Brain microvascular endothelial cell (primary cell): ENCODE results near the gene SUMO1.

Experiments used
- DNase-seq: peaks from one replicate; pipeline ENCODE4 v3.0.0-alpha.2; 2020
- H3K27ac ChIP-seq: fragments of 250-450 bp; sonication (Bioruptor Pico); 2 replicates; pipeline ENCODE4 v1.5.1; 2020; ENCODE audit warnings: mild to moderate bottlenecking, moderate library complexity
- H3K27me3 ChIP-seq: fragments of 250-450 bp; sonication (Bioruptor Pico); replicated peaks from 2 replicates; pipeline ENCODE4 v1.5.1; 2020; ENCODE audit warnings: mild to moderate bottlenecking
- H3K36me3 ChIP-seq: fragments of 250-450 bp; sonication (Bioruptor Pico); replicated peaks from 2 replicates; pipeline ENCODE4 v1.5.1; 2020; ENCODE audit warnings: mild to moderate bottlenecking
- H3K4me3 ChIP-seq: 2 replicates; pipeline ENCODE4 v1.5.1; 2011; ENCODE audit warnings: low read depth, mild to moderate bottlenecking, control low read depth, low read length, moderate library complexity
- in situ Hi-C: cut with HindIII; loops from 2 replicates; pipeline ENCODE4 v1.10.0; 2017; ENCODE audit warnings: low sequenced_read_pairs, low pct_ligation_motif_present
- TF ChIP-seq, protein P1 (sequence below): IDR thresholded peaks from 2 replicates; pipeline ENCODE4 v1.5.1; 2011; ENCODE audit warnings: low read depth, mild to moderate bottlenecking, moderate library complexity, low read length, control low read depth, inconsistent platforms; ENCODE audit errors: missing control alignments

SUMO1 gene

DNA sequence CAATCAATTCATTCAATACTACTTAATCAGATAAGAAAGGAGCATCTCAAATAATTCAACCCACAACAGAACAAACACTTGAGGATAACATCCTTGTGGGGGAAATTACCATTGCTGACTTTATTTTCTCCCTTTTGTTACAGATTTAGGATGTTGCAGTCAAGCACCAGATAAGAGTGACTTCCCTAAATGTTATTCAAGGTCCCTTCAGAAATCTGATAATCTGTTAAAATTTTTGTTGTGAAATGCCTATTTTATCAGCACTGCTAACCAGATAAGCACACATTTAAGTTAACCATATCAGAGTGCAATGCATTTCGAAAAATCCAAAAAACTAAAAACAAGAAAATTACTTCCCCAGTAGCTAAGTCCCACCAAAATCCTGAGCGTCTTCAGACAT is 33.5 kb downstream of the SUMO1 start:
- H3K27ac ChIP-seq: no peak overlapping the region
- no peak overlapping the region for H3K4me3 ChIP-seq
- in situ Hi-C loops: no loop called here
- DNase-seq: no peak
- no peaks in the 10 kb centered on the region for H3K27me3 ChIP-seq
- peaks cover 11% of the 10 kb centered on the region for H3K36me3 ChIP-seq
- TF ChIP-seq, protein P1, sequence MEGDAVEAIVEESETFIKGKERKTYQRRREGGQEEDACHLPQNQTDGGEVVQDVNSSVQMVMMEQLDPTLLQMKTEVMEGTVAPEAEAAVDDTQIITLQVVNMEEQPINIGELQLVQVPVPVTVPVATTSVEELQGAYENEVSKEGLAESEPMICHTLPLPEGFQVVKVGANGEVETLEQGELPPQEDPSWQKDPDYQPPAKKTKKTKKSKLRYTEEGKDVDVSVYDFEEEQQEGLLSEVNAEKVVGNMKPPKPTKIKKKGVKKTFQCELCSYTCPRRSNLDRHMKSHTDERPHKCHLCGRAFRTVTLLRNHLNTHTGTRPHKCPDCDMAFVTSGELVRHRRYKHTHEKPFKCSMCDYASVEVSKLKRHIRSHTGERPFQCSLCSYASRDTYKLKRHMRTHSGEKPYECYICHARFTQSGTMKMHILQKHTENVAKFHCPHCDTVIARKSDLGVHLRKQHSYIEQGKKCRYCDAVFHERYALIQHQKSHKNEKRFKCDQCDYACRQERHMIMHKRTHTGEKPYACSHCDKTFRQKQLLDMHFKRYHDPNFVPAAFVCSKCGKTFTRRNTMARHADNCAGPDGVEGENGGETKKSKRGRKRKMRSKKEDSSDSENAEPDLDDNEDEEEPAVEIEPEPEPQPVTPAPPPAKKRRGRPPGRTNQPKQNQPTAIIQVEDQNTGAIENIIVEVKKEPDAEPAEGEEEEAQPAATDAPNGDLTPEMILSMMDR: no peak

DNA sequence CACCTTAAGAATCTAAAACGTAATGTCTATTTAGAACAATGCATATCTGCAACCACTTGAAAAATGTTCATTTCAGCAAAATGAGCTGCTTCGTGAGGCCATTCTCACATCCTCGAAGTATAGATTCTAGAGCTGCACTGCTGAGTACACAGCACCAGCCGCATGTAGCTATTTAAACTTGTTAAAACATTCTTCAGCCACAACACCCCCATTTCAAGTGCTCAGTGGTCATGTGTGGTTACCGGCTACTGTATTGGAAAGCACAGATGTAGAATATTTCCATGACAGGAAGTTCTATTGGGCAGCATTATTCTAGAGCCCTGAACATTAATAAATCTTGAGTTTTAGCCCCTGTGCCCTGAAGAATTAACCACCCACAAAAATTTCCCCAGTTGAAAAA is 35.0 kb downstream of the SUMO1 start:
- Histone ChIP-seq H3K27ac (no peak overlapping the region), H3K4me3 (no peak overlapping the region), H3K36me3 (peaks cover 8% of the 10 kb centered on the region), H3K27me3 (no peaks in the 10 kb centered on the region)
- TF ChIP-seq, protein P1: no peak
- DNase-seq: no peak
- in situ Hi-C loops: no loop called here

DNA sequence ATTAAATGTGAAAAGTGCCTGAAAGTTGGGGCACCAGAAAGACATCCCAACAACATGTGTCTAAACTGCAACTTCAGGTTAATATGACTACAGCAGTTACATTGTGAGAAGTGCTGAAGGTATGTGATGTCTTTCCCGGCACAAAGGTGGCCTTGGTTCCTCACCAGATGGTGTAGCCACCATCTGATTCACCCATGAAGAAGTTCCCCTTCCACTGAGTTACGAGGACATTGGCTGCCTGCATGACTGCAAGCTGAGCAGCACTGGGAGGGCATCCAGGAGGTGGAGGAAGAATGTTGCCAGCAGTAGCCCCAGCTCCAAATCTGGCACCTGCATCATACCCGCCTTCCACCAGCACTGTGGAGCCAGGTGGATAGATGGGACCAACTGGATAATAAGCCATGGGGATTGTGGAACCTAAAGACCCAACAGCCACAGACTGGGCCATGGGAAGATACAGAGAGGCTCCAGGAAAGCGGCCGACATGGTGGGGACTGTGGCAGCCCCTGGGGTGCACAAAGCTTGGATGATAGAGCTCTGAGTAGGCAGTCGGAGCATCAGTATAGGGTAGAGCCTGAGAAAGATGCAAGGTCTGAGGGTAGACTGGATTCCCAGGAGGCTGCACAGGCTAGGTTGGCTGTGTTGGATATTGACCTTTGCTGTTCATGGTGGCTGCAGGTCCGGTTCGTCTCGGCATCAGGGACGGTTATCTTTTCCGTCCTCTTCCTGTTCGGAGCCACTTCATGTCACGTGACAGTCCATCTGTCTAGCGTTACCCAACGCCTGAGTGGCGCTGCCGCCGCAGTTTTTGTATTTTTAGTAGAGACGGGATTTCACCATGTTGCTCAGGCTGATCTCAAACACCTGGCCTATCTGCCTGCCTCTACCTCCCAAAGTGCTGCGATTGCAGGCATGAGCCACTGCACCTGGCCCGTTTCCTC is 36.9 kb downstream of the SUMO1 start:
- H3K36me3 ChIP-seq: peaks cover 2% of the 10 kb centered on the region
- no peak overlapping the region for H3K4me3 ChIP-seq
- H3K27ac ChIP-seq: no peak overlapping the region
- in situ Hi-C loops: no loop called here
- DNase-seq: no peak
- H3K27me3 ChIP-seq: no peaks in the 10 kb centered on the region
- TF ChIP-seq, protein P1: no peak

DNA sequence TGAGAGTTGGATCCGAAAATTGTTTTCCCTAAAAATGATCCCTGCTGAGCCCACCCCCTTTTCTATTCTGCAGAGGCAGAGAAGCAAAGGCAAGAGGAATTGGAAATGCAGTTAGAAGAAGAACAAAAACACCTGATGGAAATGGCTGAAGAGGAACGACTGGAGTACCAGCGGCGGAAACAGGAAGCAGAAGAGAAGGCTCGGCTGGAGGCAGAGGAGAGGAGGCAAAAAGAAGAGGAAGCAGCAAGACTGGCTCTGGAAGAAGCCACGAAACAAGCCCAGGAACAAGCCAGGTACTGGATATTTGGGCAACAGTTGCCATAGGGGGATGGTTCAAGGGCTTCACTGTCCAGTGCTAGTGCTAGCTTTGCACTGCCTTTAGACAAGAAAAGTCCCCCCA is 41.7 kb downstream of the SUMO1 start:
- DNase-seq: no peak
- in situ Hi-C loops: no loop called here
- Histone ChIP-seq H3K36me3 (no peaks in the 10 kb centered on the region), H3K4me3 (no peak overlapping the region), H3K27me3 (no peaks in the 10 kb centered on the region), H3K27ac (no peak overlapping the region)
- TF ChIP-seq, protein P1: no peak

DNA sequence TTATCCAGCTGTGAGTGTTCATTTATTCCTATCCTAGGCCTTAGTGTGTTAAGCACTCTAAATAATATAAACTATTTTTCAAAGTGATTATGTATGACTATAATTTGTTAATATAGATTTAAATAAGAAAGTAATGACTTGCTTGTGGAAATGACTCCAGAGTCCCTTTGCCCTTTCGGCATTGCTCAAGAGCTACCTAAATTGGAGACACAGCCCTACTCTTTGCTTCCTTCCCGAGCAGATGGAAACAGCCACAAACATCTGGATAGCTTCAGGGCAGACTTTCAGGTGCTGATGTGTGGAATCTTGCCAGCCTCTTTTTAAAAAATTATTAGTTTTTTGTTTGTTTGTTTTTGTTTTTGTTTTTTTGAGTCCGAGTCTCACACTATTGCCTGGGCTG is 44.0 kb downstream of the SUMO1 start:
- no peak for DNase-seq
- Histone ChIP-seq H3K27ac (no peak overlapping the region), H3K27me3 (no peaks in the 10 kb centered on the region), H3K4me3 (no peak overlapping the region), H3K36me3 (no peaks in the 10 kb centered on the region)
- in situ Hi-C loops: no loop called here
- TF ChIP-seq, protein P1: no peak

DNA sequence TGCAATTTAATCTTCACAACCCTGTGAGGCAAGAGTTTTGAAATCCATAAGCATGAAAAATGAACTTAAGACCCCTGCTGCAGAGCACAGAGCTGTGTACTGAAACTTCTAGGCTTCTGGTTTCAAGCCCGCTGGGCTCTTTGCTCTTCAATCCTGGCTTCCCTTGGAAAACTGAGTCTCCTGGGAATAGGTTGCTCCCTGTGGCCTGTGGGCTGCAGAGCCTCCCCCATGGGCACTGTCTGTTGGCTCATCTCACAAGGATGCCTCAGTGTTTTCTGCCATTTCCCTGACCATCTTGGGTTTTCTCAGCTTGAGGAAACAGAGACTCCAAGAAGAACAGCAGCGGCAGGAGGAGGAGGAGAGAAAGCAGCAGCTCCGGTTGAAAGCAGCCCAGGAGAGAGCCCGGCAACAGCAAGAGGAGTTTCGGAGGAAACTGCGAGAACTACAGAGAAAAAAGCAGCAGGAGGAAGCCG is 44.5 kb downstream of the SUMO1 start:
- DNase-seq: no peak
- TF ChIP-seq, protein P1: no peak
- H3K27ac ChIP-seq: no peak overlapping the region
- in situ Hi-C loops: no loop called here
- H3K4me3 ChIP-seq: no peak overlapping the region
- no peaks in the 10 kb centered on the region for H3K27me3 ChIP-seq
- no peaks in the 10 kb centered on the region for H3K36me3 ChIP-seq
